GM12878 (cell line): ENCODE data around the gene AGPAT4. TPM values are rescaled to one million over a fixed set of nuclear protein-coding genes. Genes with fewer than 3 reads are reported as not detected.

Experiments
- ATAC-seq: fragments of 200-7000 bp; cut with Tn5 transposase; 3 replicates; pipeline ENCODE4 v1.9.1; 2020; ENCODE audit warnings: mild to moderate bottlenecking, moderate library complexity
- BruUV-seq: library from RNA; stranded (reverse); fragments of 400-500 nt; replicated peaks from 2 replicates; lab custom pipeline; 2021; lab: Mats Ljungman, UMichigan
- CTCF ChIA-PET: fragments of 300-600 bp; sonication (Branson Sonifier 250); formaldehyde crosslinking; extraction: SDS; loops from one replicate; lab custom pipeline; 2021; ENCODE audit warnings: inconsistent platforms; lab: Yijun Ruan, JAX
- POLR2A ChIA-PET: fragments of 350-600 bp; formaldehyde crosslinking; extraction: SDS; loops from one replicate; lab custom pipeline; 2021; ENCODE audit warnings: inconsistent platforms; lab: Charles Lee
- RAD21 ChIA-PET: fragments of 300-600 bp; sonication (Branson Sonifier 250); formaldehyde crosslinking; loops from one replicate; lab custom pipeline; 2023; ENCODE audit warnings: antibody characterized with exemption; ENCODE audit not compliant: unreplicated experiment; lab: Charles Lee
- SMC1A ChIA-PET: fragments of 300-600 bp; sonication (Branson Sonifier 250); formaldehyde crosslinking; loops from one replicate; lab custom pipeline; 2023; ENCODE audit not compliant: unreplicated experiment, uncharacterized antibody; lab: Charles Lee
- DNase-seq: peaks from one replicate; pipeline ENCODE4 v3.0.0-alpha.2; 2011; ENCODE audit warnings: low read depth, low spot score
- FAIRE-seq: peaks from 3 replicates; lab custom pipeline; 2011; peaks lifted over from hg19 to GRCh38; lab: Jason Lieb, UNC
- H2AFZ ChIP-seq: 2 replicates; pipeline ENCODE4 v1.6.0; 2011; ENCODE audit warnings: low read depth, low read length, control low read depth; ENCODE audit not compliant: control insufficient read depth
- H3K27ac ChIP-seq: 2 replicates; pipeline ENCODE4 v1.5.1; 2011; ENCODE audit warnings: control low read depth; ENCODE audit not compliant: control insufficient read depth, insufficient read depth
- H3K27me3 ChIP-seq, 2 experiments: replicated peaks in 1 of 2; 2 replicates each; pipeline versions ENCODE4 v1.6.0 to v1.6.1; 2011; ENCODE audit warnings: low read length in 1 of 2; ENCODE audit not compliant: control insufficient read depth in 2 of 2, insufficient read depth in 2 of 2
- H3K36me3 ChIP-seq, 2 experiments: 2 replicates each; pipeline ENCODE4 v1.5.1; 2011; ENCODE audit warnings: low read length in 1 of 2; ENCODE audit not compliant: control insufficient read depth in 2 of 2, insufficient read depth in 2 of 2
- H3K4me1 ChIP-seq: 2 replicates; pipeline ENCODE4 v1.6.1; 2011; ENCODE audit warnings: mild to moderate bottlenecking, low read length, moderate library complexity, mixed read lengths; ENCODE audit not compliant: control insufficient read depth, insufficient read depth
- H3K4me2 ChIP-seq: 2 replicates; pipeline ENCODE4 v1.6.0; 2011; ENCODE audit warnings: control low read depth; ENCODE audit not compliant: control insufficient read depth, insufficient read depth
- H3K4me3 ChIP-seq: fragments of 200-600 bp; sonication (generic); 2 replicates; pipeline ENCODE4 v1.5.1; 2016
- H3K79me2 ChIP-seq: 2 replicates; pipeline ENCODE4 v1.6.0; 2011; ENCODE audit warnings: low read length; ENCODE audit not compliant: control insufficient read depth, insufficient read depth
- H3K9ac ChIP-seq: 2 replicates; pipeline ENCODE4 v1.8.0; 2011; ENCODE audit warnings: low read length, control low read depth, mixed read lengths; ENCODE audit not compliant: control insufficient read depth, insufficient read depth
- H3K9me3 ChIP-seq: replicated peaks from 3 replicates; pipeline ENCODE4 v1.5.1; 2011; ENCODE audit warnings: mild to moderate bottlenecking, low read length; ENCODE audit not compliant: control insufficient read depth, insufficient read depth
- H4K20me1 ChIP-seq: 2 replicates; pipeline ENCODE4 v1.6.0; 2011; ENCODE audit not compliant: control insufficient read depth, insufficient read depth
- BMI1 ChIP-seq: fragments of 450-650 bp; IDR thresholded peaks from 2 replicates; pipeline ENCODE4 v1.6.1; 2016; ENCODE audit warnings: mild to moderate bottlenecking, moderate library complexity, borderline replicate concordance
- CREB1 ChIP-seq: IDR thresholded peaks from 2 replicates; pipeline ENCODE4 v1.6.1; 2012; ENCODE audit warnings: low read depth, mild to moderate bottlenecking, inconsistent platforms
- CTCF ChIP-seq, 3 experiments: IDR thresholded peaks in 2 of 3; conservative IDR thresholded peaks in 1 of 3; 2 replicates each; pipeline ENCODE4 v1.5.1; 2011; ENCODE audit warnings: low read depth in 3 of 3, low read length in 3 of 3, mild to moderate bottlenecking in 3 of 3, control low read depth in 2 of 3, moderate library complexity in 2 of 3, inconsistent platforms in 1 of 3, mixed read lengths in 1 of 3; ENCODE audit not compliant: control insufficient read depth in 2 of 3, insufficient read depth in 1 of 3; ENCODE audit errors: extremely low read depth in 1 of 3
- EP300 ChIP-seq, 2 experiments: fragments of 150-350 bp in 1 of 2; IDR thresholded peaks; 2 replicates each; pipeline ENCODE4 v1.6.1; 2011 to 2012; ENCODE audit warnings: low read depth in 2 of 2, low read length in 2 of 2, borderline replicate concordance in 1 of 2, improper control_type of control experiment in 1 of 2, inconsistent platforms in 1 of 2; ENCODE audit not compliant: control insufficient read depth in 1 of 2
- IKZF2 ChIP-seq, 2 experiments: fragments of 450-650 bp; IDR thresholded peaks; 2 replicates each; pipeline ENCODE4 v1.6.1; 2017; ENCODE audit warnings: mild to moderate bottlenecking in 2 of 2, moderate library complexity in 2 of 2
- POLR2AphosphoS2 ChIP-seq: IDR thresholded peaks from 2 replicates; pipeline ENCODE4 v1.6.1; 2011; ENCODE audit warnings: low read depth, mild to moderate bottlenecking, low read length, improper control_type of control experiment, moderate library complexity
- SIN3A ChIP-seq: IDR thresholded peaks from 2 replicates; pipeline ENCODE4 v1.6.1; 2012; ENCODE audit warnings: low read depth, low read length, improper control_type of control experiment
- SPI1 ChIP-seq: IDR thresholded peaks from 2 replicates; pipeline ENCODE4 v1.6.1; 2011; ENCODE audit warnings: low read depth, mild to moderate bottlenecking, low read length, moderate library complexity, borderline replicate concordance; ENCODE audit not compliant: insufficient read depth
- SUPT20H ChIP-seq: IDR thresholded peaks from 2 replicates; pipeline ENCODE4 v1.6.1; 2011; ENCODE audit warnings: low read depth, mild to moderate bottlenecking, low read length, moderate library complexity, borderline replicate concordance; ENCODE audit not compliant: control insufficient read depth
- ZBTB33 ChIP-seq: fragments of 450-650 bp; IDR thresholded peaks from 2 replicates; pipeline ENCODE4 v1.6.1; 2017; ENCODE audit warnings: mild to moderate bottlenecking
- ZNF384 ChIP-seq: IDR thresholded peaks from 2 replicates; pipeline ENCODE4 v1.6.1; 2012; ENCODE audit warnings: low read depth, mild to moderate bottlenecking, low read length, improper control_type of control experiment, borderline replicate concordance
- WGBS: methylation state at CpG from one replicate; pipeline ENCODE4 v1.1.6; 2016; ENCODE audit warnings: low lambda C conversion rate; ENCODE audit not compliant: insufficient replicate concordance, insufficient coverage; ENCODE audit errors: missing lambda C conversion rate; 5-methylcytosine and 5-hydroxymethylcytosine counted together
- in situ Hi-C: fragments of 300-500 bp; cut with MboI; formaldehyde crosslinking; loops from 9 replicates; pipeline ENCODE4 v1.14.3; 2018; ENCODE audit warnings: mixed read lengths
- intact Hi-C: fragments of 100-400 bp; cut with micrococcal nuclease; formaldehyde crosslinking; loops from one replicate; pipeline ENCODE4 v1.14.2; 2022; ENCODE audit not compliant: unreplicated experiment
- polyA plus RNA-seq, 11 experiments: library from polyadenylated mRNA; depleted of rRNA in 4 of 11; unstranded in 6 of 11; stranded (reverse) in 5 of 11; fragments of >200 nt; fragmentation: Nextera tagmentation in 4 of 11; fragmentation: Illumina TruSeq in 1 of 11; extraction: Ambion mirVana in 4 of 11; extraction: Trizol in 1 of 11; gene quantifications; 1 replicate in 1 of 11; 2 replicates in 10 of 11; pipeline versions ENCODE4 v1.2.1 to v1.2.3, GENCODE V29; 2011 to 2016; ENCODE audit warnings: inconsistent platforms in 2 of 11, missing spikeins in 2 of 11, low read depth in 1 of 11
- total RNA-seq, 4 experiments: library from RNA; depleted of rRNA in 3 of 4; stranded (reverse); fragments of >200 nt in 3 of 4; fragmentation: Illumina TruSeq in 1 of 4; extraction: Trizol in 1 of 4; gene quantifications; 2 replicates each; pipeline versions ENCODE4 v1.2.1 to v1.2.3, GENCODE V29; 2013 to 2021

AGPAT4 gene
- total and polyA plus RNA-seq, 10 of the 15 experiments (the other 5 are each of a cell fraction or from before 2014, with no cell fraction given) = 0.34 to 2.2 (median 1.3) TPM

- Histone ChIP-seq H3K27ac (no peak overlapping the region), H3K4me1 (no peaks in the 10 kb centered on the region), H3K36me3 (no peaks in the 10 kb centered on the region), H3K4me2 (peak overlapping the region; percentile 40; the same call in 1 of the 2 replicates), H3K9ac (no peak overlapping the region), H3K27me3 (no peaks in the 10 kb centered on the region), H3K9me3 (no peaks in the 10 kb centered on the region), H3K79me2 (no peaks in the 10 kb centered on the region), H3K4me3 (peak overlapping the region; percentile 75; the same call in 1 of the 2 replicates), H2AFZ (peak overlapping the region; percentile 86; the same call in 1 of the 2 replicates), H4K20me1 (no peaks in the 10 kb centered on the region)
- no TSS peak for BruUV-seq
- no peak for DNase-seq
- FAIRE-seq = no peak
- SMC1A ChIA-PET = no interaction called here
- ATAC-seq = peak; percentile 56
- intact Hi-C loops (no loop called here), in situ Hi-C loops (no loop called here)
- RAD21 ChIA-PET = interaction anchor here (0.6 to 1.3 kb wide), 3 partner anchors 92 to 307 kb away, joined by 3 to 4 read pairs (median 4); no protein-coding TSS in a partner anchor
- WGBS = 0% methylated on average over 9 of the region's 11 CpGs
- POLR2A ChIA-PET = interaction anchor here (0.6 to 0.7 kb wide), 3 partner anchors 37 to 268 kb away, joined by 3 to 6 read pairs (median 3); no protein-coding TSS in a partner anchor
- TF ChIP-seq EP300 (IDR thresholded peaks at IDR 0.05; ENCODE audit: borderline replicate concordance in 1 of 2, control insufficient read depth in 1 of 2, low read depth in 2 of 2, low read length in 2 of 2) (peak in 1 of 2 experiments; percentile 20; a peak in 1 of 4 replicates), IKZF2 (IDR thresholded peaks at IDR 0.05) (no peak), BMI1 (peak; percentile 86)
- CTCF ChIA-PET = interaction anchor here (0.5 kb wide), 1 partner anchor 21 kb away, joined by 3 read pairs; no protein-coding TSS in a partner anchor
Measured at GRCh38 chr6:161273274-161273751, 548 bp downstream of the AGPAT4 start.

- no peak for ATAC-seq
- H3K4me3 ChIP-seq = peak overlapping the region; percentile 61; the same call in 1 of the 2 replicates
- no peak overlapping the region for H3K9ac ChIP-seq
- no peak overlapping the region for H2AFZ ChIP-seq
- FAIRE-seq = no peak
- intact Hi-C loops (no loop called here), in situ Hi-C loops (no loop called here)
- ChIA-PET SMC1A (no interaction called here), RAD21 (interaction anchor here (0.7 kb wide), 1 partner anchor 306 kb away, joined by 4 read pairs; no protein-coding TSS in a partner anchor), POLR2A (no interaction called here), CTCF (no interaction called here)
- TSS peak; percentile 55 for BruUV-seq
- no peak overlapping the region for H3K27ac ChIP-seq
- no peaks in the 10 kb centered on the region for H3K4me1 ChIP-seq
- H4K20me1 ChIP-seq = no peaks in the 10 kb centered on the region
- no peaks in the 10 kb centered on the region for H3K36me3 ChIP-seq
- 57% methylated on average over 11 of the region's 11 CpGs for WGBS
- no peaks in the 10 kb centered on the region for H3K9me3 ChIP-seq
- peak overlapping the region; percentile 40; the same call in 1 of the 2 replicates for H3K4me2 ChIP-seq
- H3K27me3 ChIP-seq = no peaks in the 10 kb centered on the region
- H3K79me2 ChIP-seq = no peaks in the 10 kb centered on the region
- no peak for DNase-seq
- TF ChIP-seq SIN3A = no peak
- no peak for TF ChIP-seq ZBTB33
- TF ChIP-seq SPI1 = no peak
- no peak for TF ChIP-seq CTCF (IDR thresholded peaks at IDR 0.05 in 2 of 3, conservative IDR thresholded peaks at IDR 0.05 in 1 of 3; ENCODE audit: control insufficient read depth in 2 of 3, extremely low read depth in 1 of 3, insufficient read depth in 1 of 3, low read depth in 3 of 3, low read length in 3 of 3)
- no peak for TF ChIP-seq ZNF384
- TF ChIP-seq POLR2AphosphoS2 = no peak
- no peak for TF ChIP-seq CREB1
- TF ChIP-seq SUPT20H = no peak
Measured at GRCh38 chr6:161272635-161273273, 1.1 kb downstream of the AGPAT4 start.
